Natural killer cell (primary cell): ENCODE data around the gene MAML3. TPM values are rescaled to one million over a fixed set of nuclear protein-coding genes. Genes with fewer than 3 reads are reported as not detected.

Experiments used
- ATAC-seq, 3 donors: fragments of 150-1000 bp in 2 of 3; fragments of 200-7000 bp in 1 of 3; cut with Tn5 transposase; 1 replicate in 1 of 3; 2 replicates in 2 of 3; pipeline ENCODE4 v1.10.0; 2021; ENCODE audit warnings: mild to moderate bottlenecking in 2 of 3, moderate library complexity in 2 of 3
- DNase-seq, 2 donors: peaks; one replicate each; pipeline versions ENCODE4 v3.0.0 to v3.0.0-alpha.2; 2013 to 2021; ENCODE audit warnings: mixed read lengths in 1 of 2
- H3K27ac ChIP-seq: one replicate; pipeline ENCODE4 v1.5.1; 2013; ENCODE audit warnings: mild to moderate bottlenecking, low read length
- H3K27me3 ChIP-seq: one replicate; pipeline ENCODE4 v1.6.1; 2013; ENCODE audit warnings: low read length; ENCODE audit not compliant: control insufficient read depth, insufficient read depth
- H3K36me3 ChIP-seq: one replicate; pipeline ENCODE4 v1.6.1; 2013; ENCODE audit warnings: low read length; ENCODE audit not compliant: control insufficient read depth, insufficient read depth
- H3K4me1 ChIP-seq: one replicate; pipeline ENCODE4 v1.6.1; 2013; ENCODE audit warnings: low read length; ENCODE audit not compliant: control insufficient read depth, insufficient read depth
- H3K4me3 ChIP-seq: one replicate; pipeline ENCODE4 v1.5.1; 2013; ENCODE audit warnings: low read length
- H3K9me3 ChIP-seq: one replicate; pipeline ENCODE4 v1.6.1; 2013; ENCODE audit warnings: low read length; ENCODE audit not compliant: control insufficient read depth, insufficient read depth
- H3K27ac Mint-ChIP-seq, 2 donors: one replicate each; pipeline ENCODE4 v1.8.0; 2022; ENCODE audit warnings: mild to moderate bottlenecking in 2 of 2, mixed read lengths in 2 of 2, moderate library complexity in 1 of 2
- H3K27me3 Mint-ChIP-seq, 2 donors: one replicate each; pipeline ENCODE4 v1.8.0; 2022; ENCODE audit warnings: low read depth in 2 of 2, mixed read lengths in 2 of 2
- H3K36me3 Mint-ChIP-seq: one replicate; pipeline ENCODE4 v1.8.0; 2022; ENCODE audit warnings: mixed read lengths
- H3K4me1 Mint-ChIP-seq, 2 donors: one replicate each; pipeline ENCODE4 v1.8.0; 2022; ENCODE audit warnings: mixed read lengths in 2 of 2
- H3K4me3 Mint-ChIP-seq: one replicate; pipeline ENCODE4 v1.8.0; 2022; ENCODE audit warnings: mild to moderate bottlenecking, moderate library complexity, mixed read lengths
- H3K9me3 Mint-ChIP-seq, 2 donors: one replicate each; pipeline ENCODE4 v1.8.0; 2022; ENCODE audit warnings: mixed read lengths in 2 of 2
- WGBS: methylation state at CpG from one replicate; pipeline ENCODE4 v1.1.7; 2013; ENCODE audit warnings: missing lambda C conversion rate; ENCODE audit not compliant: insufficient coverage; 5-methylcytosine and 5-hydroxymethylcytosine counted together
- intact Hi-C: fragments of 100-400 bp; cut with micrococcal nuclease; formaldehyde crosslinking; loops from one replicate; pipeline ENCODE4 v1.14.2; 2022
- total RNA-seq, 4 donors: library from RNA; stranded (reverse); fragments of 120-200 nt in 1 of 4; gene quantifications; one replicate each; pipeline versions ENCODE4 v1.2.3 to v1.2.4, GENCODE V29; 2013 to 2022
- TF ChIP-seq, protein P1 (sequence below): fragments of 200-600 bp; IDR thresholded peaks from one replicate; pipeline ENCODE4 v1.8.0; 2022; ENCODE audit warnings: antibody characterized with exemption

MAML3 gene
- total RNA-seq, 3 donors from 2014 or later (not counting 1 experiment from before 2014, with no cell fraction given), result 1.7 to 5.6 (median 2.8) TPM

DNA sequence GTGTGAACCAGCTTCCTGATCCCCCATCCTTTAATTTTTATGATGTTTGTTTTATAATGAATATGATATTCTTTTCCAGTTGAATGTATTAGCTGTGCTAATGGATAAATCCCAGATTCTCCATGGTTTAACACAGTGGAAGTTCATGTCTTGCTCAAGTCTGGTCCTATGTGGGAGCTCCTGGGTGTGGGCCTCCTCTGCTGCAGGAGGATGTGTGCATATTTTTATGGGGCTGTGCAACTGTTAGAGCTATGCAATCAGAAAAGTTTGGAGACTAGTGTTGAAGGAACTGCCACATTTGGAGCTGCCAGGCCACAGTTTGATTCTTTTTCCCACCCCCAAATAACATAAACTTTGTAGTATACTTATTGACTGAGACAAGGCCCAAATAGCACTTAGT lies 463.6 kb downstream of the MAML3 start:
- no peaks in the 10 kb centered on the region for H3K27me3 ChIP-seq
- no peaks in the 10 kb centered on the region for H3K36me3 Mint-ChIP-seq
- peaks cover 5% of the 10 kb centered on the region for H3K4me1 ChIP-seq
- no peak for ATAC-seq
- H3K27ac Mint-ChIP-seq, result no peak overlapping the region
- H3K9me3 ChIP-seq, result no peaks in the 10 kb centered on the region
- no peak for DNase-seq
- no peaks in the 10 kb centered on the region for H3K9me3 Mint-ChIP-seq
- intact Hi-C loops, result no loop called here
- H3K4me1 Mint-ChIP-seq, result peaks cover under 1 to 2% of the 10 kb centered on the region in 2 donors
- no peak overlapping the region for H3K4me3 Mint-ChIP-seq
- no peaks in the 10 kb centered on the region for H3K27me3 Mint-ChIP-seq
- TF ChIP-seq, protein P1, sequence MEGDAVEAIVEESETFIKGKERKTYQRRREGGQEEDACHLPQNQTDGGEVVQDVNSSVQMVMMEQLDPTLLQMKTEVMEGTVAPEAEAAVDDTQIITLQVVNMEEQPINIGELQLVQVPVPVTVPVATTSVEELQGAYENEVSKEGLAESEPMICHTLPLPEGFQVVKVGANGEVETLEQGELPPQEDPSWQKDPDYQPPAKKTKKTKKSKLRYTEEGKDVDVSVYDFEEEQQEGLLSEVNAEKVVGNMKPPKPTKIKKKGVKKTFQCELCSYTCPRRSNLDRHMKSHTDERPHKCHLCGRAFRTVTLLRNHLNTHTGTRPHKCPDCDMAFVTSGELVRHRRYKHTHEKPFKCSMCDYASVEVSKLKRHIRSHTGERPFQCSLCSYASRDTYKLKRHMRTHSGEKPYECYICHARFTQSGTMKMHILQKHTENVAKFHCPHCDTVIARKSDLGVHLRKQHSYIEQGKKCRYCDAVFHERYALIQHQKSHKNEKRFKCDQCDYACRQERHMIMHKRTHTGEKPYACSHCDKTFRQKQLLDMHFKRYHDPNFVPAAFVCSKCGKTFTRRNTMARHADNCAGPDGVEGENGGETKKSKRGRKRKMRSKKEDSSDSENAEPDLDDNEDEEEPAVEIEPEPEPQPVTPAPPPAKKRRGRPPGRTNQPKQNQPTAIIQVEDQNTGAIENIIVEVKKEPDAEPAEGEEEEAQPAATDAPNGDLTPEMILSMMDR, result no peak
- H3K4me3 ChIP-seq, result no peak overlapping the region
- H3K27ac ChIP-seq, result no peak overlapping the region
- no peaks in the 10 kb centered on the region for H3K36me3 ChIP-seq

GRCh38 chr4:139689093-139689722 lies 464.8 kb downstream of the MAML3 start:
- Histone ChIP-seq H3K9me3 (no peaks in the 10 kb centered on the region), H3K27ac (no peak overlapping the region), H3K4me3 (no peak overlapping the region), H3K36me3 (no peaks in the 10 kb centered on the region), H3K27me3 (no peaks in the 10 kb centered on the region), H3K4me1 (peaks cover 5% of the 10 kb centered on the region)
- no peak for ATAC-seq
- H3K36me3 Mint-ChIP-seq, result peaks cover 5% of the 10 kb centered on the region
- H3K27ac Mint-ChIP-seq, result no peak overlapping the region
- H3K4me3 Mint-ChIP-seq, result no peak overlapping the region
- intact Hi-C loops, result no loop called here
- 92% methylated on average over 6 of the region's 6 CpGs for WGBS
- no peaks in the 10 kb centered on the region for H3K9me3 Mint-ChIP-seq
- H3K27me3 Mint-ChIP-seq, result no peaks in the 10 kb centered on the region
- H3K4me1 Mint-ChIP-seq, result peaks cover 5 to 7% of the 10 kb centered on the region in 2 donors
- TF ChIP-seq, protein P1, result no peak
- no peak for DNase-seq

DNA sequence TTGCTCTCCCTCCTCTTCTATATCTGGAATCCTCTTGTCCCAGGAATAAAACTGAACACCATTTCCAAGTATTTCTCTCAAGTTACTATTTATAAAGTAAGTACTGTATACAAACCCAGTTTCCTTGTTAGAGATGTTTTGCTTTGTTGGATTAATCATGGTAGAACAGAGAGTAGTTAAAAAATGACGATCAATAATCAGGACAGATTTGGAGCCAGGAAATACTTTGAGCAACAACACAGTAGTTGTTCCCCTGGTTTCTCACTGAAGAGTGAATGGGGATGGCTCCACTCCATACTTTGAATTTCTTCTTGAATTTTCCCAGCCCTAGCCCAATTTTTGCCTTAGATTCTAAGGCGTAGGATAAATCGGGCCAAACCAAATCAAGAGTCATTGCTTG lies 467.0 kb downstream of the MAML3 start:
- WGBS, result 92% methylated on average over 3 of the region's 3 CpGs
- peaks cover 21% of the 10 kb centered on the region in 2 donors for H3K4me1 Mint-ChIP-seq
- H3K36me3 Mint-ChIP-seq, result peaks cover 5% of the 10 kb centered on the region
- Histone ChIP-seq H3K27me3 (no peaks in the 10 kb centered on the region), H3K36me3 (no peaks in the 10 kb centered on the region), H3K4me3 (no peak overlapping the region), H3K27ac (no peak overlapping the region), H3K4me1 (peaks cover under 1% of the 10 kb centered on the region), H3K9me3 (no peaks in the 10 kb centered on the region)
- H3K27me3 Mint-ChIP-seq, result no peaks in the 10 kb centered on the region
- TF ChIP-seq, protein P1, result no peak
- no peak for DNase-seq
- no peak overlapping the region for H3K4me3 Mint-ChIP-seq
- no peaks in the 10 kb centered on the region for H3K9me3 Mint-ChIP-seq
- H3K27ac Mint-ChIP-seq, result no peak overlapping the region
- intact Hi-C loops, result no loop called here
- no peak for ATAC-seq

DNA sequence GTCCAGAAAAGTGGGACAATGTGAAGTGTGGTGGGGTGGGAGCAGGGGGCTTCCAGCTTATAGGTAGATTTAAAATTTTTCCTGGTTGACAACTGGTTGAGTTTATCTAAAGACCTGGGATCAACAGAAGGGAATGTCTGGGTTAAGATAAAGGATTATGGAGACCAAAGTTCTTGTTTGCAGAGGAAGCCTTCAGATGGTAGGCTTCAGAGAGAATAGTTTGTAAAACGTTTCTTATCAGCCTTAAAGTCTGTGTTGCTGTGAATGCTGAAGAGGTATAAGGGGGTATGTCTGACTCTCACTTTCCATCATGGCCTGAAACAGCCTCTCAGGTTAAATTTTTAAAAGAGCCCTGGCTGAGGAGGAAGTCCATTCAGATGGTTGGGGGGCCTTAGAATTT lies 467.9 kb downstream of the MAML3 start:
- no peaks in the 10 kb centered on the region for H3K36me3 ChIP-seq
- no peak overlapping the region for H3K27ac Mint-ChIP-seq
- H3K9me3 Mint-ChIP-seq, result no peaks in the 10 kb centered on the region
- DNase-seq (no peak), ATAC-seq (no peak)
- no peak overlapping the region for H3K4me3 ChIP-seq
- H3K4me1 ChIP-seq, result no peaks in the 10 kb centered on the region
- TF ChIP-seq, protein P1, result no peak
- peaks cover 5% of the 10 kb centered on the region for H3K36me3 Mint-ChIP-seq
- no peaks in the 10 kb centered on the region for H3K27me3 Mint-ChIP-seq
- no peaks in the 10 kb centered on the region for H3K9me3 ChIP-seq
- no peaks in the 10 kb centered on the region for H3K27me3 ChIP-seq
- 94% methylated on average over 1 of the region's 1 CpG for WGBS
- H3K4me1 Mint-ChIP-seq, result peaks cover 21% of the 10 kb centered on the region in 2 donors
- H3K27ac ChIP-seq, result no peak overlapping the region
- intact Hi-C loops, result no loop called here
- no peak overlapping the region for H3K4me3 Mint-ChIP-seq
